ENCODE results near the gene IMMP2L.

- TF ChIP-seq CTCF (conservative IDR thresholded peaks at IDR 0.05) (no peak), ZFX (IDR thresholded peaks at IDR 0.05) (no peak)
Measured at GRCh38 chr7:111459757-111460280, 102.5 kb downstream of the IMMP2L start.

Measured in C4-2B (cell line).